Spleen (tissue), 7 donors: ENCODE measurements around the gene C1orf159.

Experiments
- POLR2A ChIP-seq, 3 donors: fragments of 450-650 bp; IDR thresholded peaks; one replicate each; pipeline ENCODE4 v1.5.1; 2017; ENCODE audit warnings: antibody characterized with exemption in 3 of 3, mild to moderate bottlenecking in 1 of 3
- POLR2AphosphoS5 ChIP-seq, 3 donors: sonication (generic); formaldehyde crosslinking; IDR thresholded peaks; one replicate each; pipeline ENCODE4 v1.5.1; 2017; ENCODE audit warnings: antibody characterized with exemption in 3 of 3
- TF ChIP-seq, protein P1 (sequence below), 11 experiments: fragments of 200-600 bp in 7 of 11; fragments of 450-650 bp in 4 of 11; sonication (generic) in 4 of 11; IDR thresholded peaks in 8 of 11; conservative IDR thresholded peaks in 3 of 11; 1 replicate in 7 of 11; 2 replicates in 4 of 11; pipeline versions ENCODE4 v1.4.0 to v1.8.0; 2016 to 2021; ENCODE audit warnings: antibody characterized with exemption in 11 of 11, inconsistent platforms in 4 of 11, mild to moderate bottlenecking in 1 of 11
- donor health status: DM: no; HTN: no; CAD: no; lungs with moderate emphysema.
- donor health status: DM: no; HTN: no; CAD: no.
- donor health status: DM: no; HTN: no; CAD: no.

DNA sequence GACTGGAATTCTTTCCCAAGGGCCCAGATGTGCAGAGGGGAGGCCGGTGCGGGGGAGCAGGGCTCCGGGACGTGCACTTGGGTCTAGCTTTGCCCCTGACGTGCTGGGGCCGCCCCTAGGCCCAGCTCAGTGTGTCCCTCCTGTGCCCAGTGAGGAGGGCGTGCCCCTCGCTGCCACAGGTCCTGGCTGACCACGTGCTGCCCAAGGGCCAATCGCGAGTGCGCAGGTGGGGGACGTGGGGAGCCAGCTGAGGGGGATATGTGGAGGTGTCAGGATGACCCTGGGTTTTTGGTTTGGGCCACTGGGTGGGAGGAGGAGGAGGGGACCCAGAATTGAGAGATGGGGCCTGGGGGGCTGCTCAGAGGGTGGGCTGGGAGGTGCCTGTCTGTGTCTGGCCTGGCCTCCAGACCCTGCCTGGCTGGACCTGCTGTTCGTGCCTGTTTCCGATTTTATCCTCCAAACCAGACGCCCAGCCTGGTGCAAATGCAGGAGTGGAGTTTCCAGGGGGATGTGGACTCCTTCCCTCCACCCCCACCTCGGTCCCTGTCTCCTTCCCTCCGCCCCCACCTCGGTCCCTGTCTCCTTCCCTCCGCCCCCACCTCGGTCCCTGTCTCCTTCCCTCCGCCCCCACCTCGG lies 35.6 kb downstream of the C1orf159 start:
- TF ChIP-seq, protein P1, sequence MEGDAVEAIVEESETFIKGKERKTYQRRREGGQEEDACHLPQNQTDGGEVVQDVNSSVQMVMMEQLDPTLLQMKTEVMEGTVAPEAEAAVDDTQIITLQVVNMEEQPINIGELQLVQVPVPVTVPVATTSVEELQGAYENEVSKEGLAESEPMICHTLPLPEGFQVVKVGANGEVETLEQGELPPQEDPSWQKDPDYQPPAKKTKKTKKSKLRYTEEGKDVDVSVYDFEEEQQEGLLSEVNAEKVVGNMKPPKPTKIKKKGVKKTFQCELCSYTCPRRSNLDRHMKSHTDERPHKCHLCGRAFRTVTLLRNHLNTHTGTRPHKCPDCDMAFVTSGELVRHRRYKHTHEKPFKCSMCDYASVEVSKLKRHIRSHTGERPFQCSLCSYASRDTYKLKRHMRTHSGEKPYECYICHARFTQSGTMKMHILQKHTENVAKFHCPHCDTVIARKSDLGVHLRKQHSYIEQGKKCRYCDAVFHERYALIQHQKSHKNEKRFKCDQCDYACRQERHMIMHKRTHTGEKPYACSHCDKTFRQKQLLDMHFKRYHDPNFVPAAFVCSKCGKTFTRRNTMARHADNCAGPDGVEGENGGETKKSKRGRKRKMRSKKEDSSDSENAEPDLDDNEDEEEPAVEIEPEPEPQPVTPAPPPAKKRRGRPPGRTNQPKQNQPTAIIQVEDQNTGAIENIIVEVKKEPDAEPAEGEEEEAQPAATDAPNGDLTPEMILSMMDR (IDR thresholded peaks at IDR 0.05 in 8 of 11, conservative IDR thresholded peaks at IDR 0.05 in 3 of 11) = no peak
- TF ChIP-seq POLR2A (IDR thresholded peaks at IDR 0.05) (no peak), POLR2AphosphoS5 (IDR thresholded peaks at IDR 0.05) (peak in 2 of 3 donors; percentile 50)
